Mucosa of descending colon (tissue), 3 donors: ENCODE data around the gene CLIC5. TPM values are rescaled to one million over a fixed set of nuclear protein-coding genes. Genes with fewer than 3 reads are reported as not detected.

Experiments used
- ATAC-seq: fragments of 200-7000 bp; cut with Tn5 transposase; one replicate; pipeline ENCODE4 v1.9.1; 2020; ENCODE audit warnings: mild to moderate bottlenecking, moderate library complexity
- DNase-seq, 3 donors: peaks; one replicate each; pipeline ENCODE4 v3.0.0-alpha.2; 2020
- H3K36me3 ChIP-seq: fragments of 200-600 bp; one replicate; pipeline ENCODE4 v1.8.0; 2021; ENCODE audit warnings: low read depth, mild to moderate bottlenecking
- H3K4me1 ChIP-seq: fragments of 200-600 bp; one replicate; pipeline ENCODE4 v1.8.0; 2021; ENCODE audit warnings: low read depth, mild to moderate bottlenecking
- H3K4me3 ChIP-seq: fragments of 200-600 bp; one replicate; pipeline ENCODE4 v1.8.0; 2021; ENCODE audit warnings: mild to moderate bottlenecking
- H3K9me3 ChIP-seq: fragments of 200-600 bp; one replicate; pipeline ENCODE4 v1.8.0; 2021; ENCODE audit warnings: mild to moderate bottlenecking
- CTCF ChIP-seq: fragments of 200-600 bp; IDR thresholded peaks from one replicate; pipeline ENCODE4 v1.8.0; 2022; ENCODE audit warnings: antibody characterized with exemption, mild to moderate bottlenecking
- intact Hi-C, 2 donors: fragments of 100-400 bp; cut with DNase I in 1 of 2; cut with micrococcal nuclease in 1 of 2; formaldehyde crosslinking; loops; one replicate each; pipeline versions ENCODE4 v1.11.0 to v1.11.1; 2022; cut with DNase I, micrococcal nuclease
- total RNA-seq, 3 donors: library from RNA; stranded (reverse); fragmentation: NEBNext Ultra II Directional in 2 of 3; extraction: Animal tissue kit (Norgen Biotek cat#: 25700) in 2 of 3; gene quantifications; one replicate each; pipeline versions ENCODE4 v1.2.1 to v1.2.4, GENCODE V29; 2021 to 2023
- donor health status: DM: no; HTN: no; CAD: no; lungs with moderate emphysema.
- donor health status: DM: no; HTN: no; CAD: no.
- donor health status: DM: no; HTN: yes; CAD: no.

CLIC5 gene
- total RNA-seq, 3 donors from 2014 or later = 149 to 242 (median 215) TPM

- Histone ChIP-seq H3K4me3 (no peak overlapping the region), H3K4me1 (peaks cover 4% of the 10 kb centered on the region), H3K9me3 (no peaks in the 10 kb centered on the region), H3K36me3 (no peaks in the 10 kb centered on the region)
- intact Hi-C loops = no loop called here
- no peak for TF ChIP-seq CTCF
- DNase-seq (no peak), ATAC-seq (peak; percentile 50)
Measured at GRCh38 chr6:46035242-46035641, 19.6 kb upstream of the CLIC5 start.

- DNase-seq (no peak), ATAC-seq (no peak)
- Histone ChIP-seq H3K9me3 (no peaks in the 10 kb centered on the region), H3K4me1 (peaks cover 4% of the 10 kb centered on the region), H3K36me3 (no peaks in the 10 kb centered on the region), H3K4me3 (no peak overlapping the region)
- intact Hi-C loops = no loop called here
- no peak for TF ChIP-seq CTCF
Measured at GRCh38 chr6:46032110-46032998, 16.7 kb upstream of the CLIC5 start.

- Histone ChIP-seq H3K36me3 (no peaks in the 10 kb centered on the region), H3K4me3 (no peak overlapping the region), H3K9me3 (no peaks in the 10 kb centered on the region), H3K4me1 (no peaks in the 10 kb centered on the region)
- ATAC-seq (no peak), DNase-seq (no peak)
- TF ChIP-seq CTCF = no peak
- intact Hi-C loops = no loop called here
Measured at GRCh38 chr6:46029602-46030001, 13.9 kb upstream of the CLIC5 start.

GRCh38 chr6:46026307-46026706 is 10.6 kb upstream of the CLIC5 start:
- Histone ChIP-seq H3K4me1 (no peaks in the 10 kb centered on the region), H3K9me3 (no peaks in the 10 kb centered on the region), H3K4me3 (no peak overlapping the region), H3K36me3 (no peaks in the 10 kb centered on the region)
- ATAC-seq (peak; percentile 55), DNase-seq (no peak)
- intact Hi-C loops = no loop called here
- no peak for TF ChIP-seq CTCF

GRCh38 chr6:46025573-46025972 is 9.9 kb upstream of the CLIC5 start:
- intact Hi-C loops = no loop called here
- no peaks in the 10 kb centered on the region for H3K4me1 ChIP-seq
- no peak for TF ChIP-seq CTCF
- no peak for DNase-seq
- H3K9me3 ChIP-seq = no peaks in the 10 kb centered on the region
- no peaks in the 10 kb centered on the region for H3K36me3 ChIP-seq
- ATAC-seq = no peak
- no peak overlapping the region for H3K4me3 ChIP-seq
